ENCODE results near the gene PCNX1. TPM values are rescaled to one million over a fixed set of nuclear protein-coding genes. Genes with fewer than 3 reads are reported as not detected.

PCNX1 gene
- total RNA-seq, 1 donor from 2014 or later, result 37.9 TPM

GRCh38 chr14:71119075-71119474 lies 211.8 kb downstream of the PCNX1 start:
- Mint-ChIP-seq H3K4me1 (ENCODE audit: unreplicated experiment) (peaks cover 12% of the 10 kb centered on the region), H3K9me3 (peaks cover 5% of the 10 kb centered on the region), H3K4me3 (no peak overlapping the region), H3K27ac (peak overlapping the region; percentile 91), H3K36me3 (peaks cover 18% of the 10 kb centered on the region), H3K27me3 (no peaks in the 10 kb centered on the region)
- TF ChIP-seq CTCF (conservative IDR thresholded peaks at IDR 0.05), result no peak
- DNase-seq (ENCODE audit: extremely low spot score, unreplicated experiment), result peak; percentile 10

GRCh38 chr14:71119832-71120231 lies 212.6 kb downstream of the PCNX1 start:
- peaks cover 11% of the 10 kb centered on the region for H3K9me3 Mint-ChIP-seq
- no peak overlapping the region for H3K4me3 Mint-ChIP-seq
- H3K27me3 Mint-ChIP-seq, result no peaks in the 10 kb centered on the region
- H3K4me1 Mint-ChIP-seq (ENCODE audit: unreplicated experiment), result peaks cover 12% of the 10 kb centered on the region
- H3K27ac Mint-ChIP-seq, result no peak overlapping the region
- no peak for TF ChIP-seq CTCF (conservative IDR thresholded peaks at IDR 0.05)
- no peak for DNase-seq (ENCODE audit: extremely low spot score, unreplicated experiment)
- peaks cover 21% of the 10 kb centered on the region for H3K36me3 Mint-ChIP-seq

- Mint-ChIP-seq H3K27ac (no peak overlapping the region), H3K4me1 (ENCODE audit: unreplicated experiment) (peaks cover 12% of the 10 kb centered on the region), H3K27me3 (no peaks in the 10 kb centered on the region), H3K4me3 (no peak overlapping the region), H3K36me3 (peaks cover 21% of the 10 kb centered on the region), H3K9me3 (peaks cover 18% of the 10 kb centered on the region)
- TF ChIP-seq CTCF (conservative IDR thresholded peaks at IDR 0.05), result no peak
- no peak for DNase-seq (ENCODE audit: extremely low spot score, unreplicated experiment)
Measured at GRCh38 chr14:71121001-71121400, 213.7 kb downstream of the PCNX1 start.

- peak; percentile 27 for DNase-seq (ENCODE audit: extremely low spot score, unreplicated experiment)
- peaks cover 21% of the 10 kb centered on the region for H3K36me3 Mint-ChIP-seq
- H3K27ac Mint-ChIP-seq, result peak overlapping the region; percentile 40
- H3K27me3 Mint-ChIP-seq, result no peaks in the 10 kb centered on the region
- no peak overlapping the region for H3K4me3 Mint-ChIP-seq
- H3K4me1 Mint-ChIP-seq (ENCODE audit: unreplicated experiment), result peaks cover 8% of the 10 kb centered on the region
- no peak for TF ChIP-seq CTCF (conservative IDR thresholded peaks at IDR 0.05)
- H3K9me3 Mint-ChIP-seq, result peaks cover 18% of the 10 kb centered on the region
Measured at GRCh38 chr14:71121711-71122110, 214.5 kb downstream of the PCNX1 start.

GRCh38 chr14:71122866-71123565 lies 215.8 kb downstream of the PCNX1 start:
- H3K27me3 Mint-ChIP-seq, result no peaks in the 10 kb centered on the region
- peaks cover 6% of the 10 kb centered on the region for H3K4me1 Mint-ChIP-seq (ENCODE audit: unreplicated experiment)
- no peak overlapping the region for H3K27ac Mint-ChIP-seq
- no peak overlapping the region for H3K4me3 Mint-ChIP-seq
- TF ChIP-seq CTCF (conservative IDR thresholded peaks at IDR 0.05), result no peak
- peaks cover 23% of the 10 kb centered on the region for H3K9me3 Mint-ChIP-seq
- peaks cover 21% of the 10 kb centered on the region for H3K36me3 Mint-ChIP-seq
- DNase-seq (ENCODE audit: extremely low spot score, unreplicated experiment), result peak; percentile 11
